Measurements from ENCODE around the gene MAGI3.
A peak's percentile ranks its signal among the peaks of the same experiment; 100 is the strongest.

MAGI3 gene

DNA sequence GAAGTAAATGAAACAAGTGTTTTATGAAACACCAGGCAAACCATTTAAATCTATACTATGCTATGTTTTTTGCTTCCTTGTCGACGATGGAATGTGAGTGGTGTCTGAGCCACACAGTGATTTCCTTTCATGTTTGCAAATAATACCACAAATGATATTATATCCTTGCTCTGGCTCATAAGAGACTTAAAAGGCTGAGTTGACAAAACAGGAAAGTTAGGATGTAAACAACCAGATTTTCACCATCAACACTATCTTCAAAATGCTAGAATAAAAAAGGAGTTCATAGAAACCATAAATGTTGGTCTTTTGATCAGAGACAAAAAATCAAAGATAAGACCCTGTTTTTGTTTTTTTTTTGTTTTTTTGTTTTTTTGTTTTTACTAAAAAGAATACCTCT, 17.8 kb upstream of the MAGI3 start:
- in situ Hi-C loops (cut with HindIII; ENCODE audit: low sequenced_read_pairs): no loop called here
- H3K4me3 ChIP-seq (ENCODE audit: low read depth, low read length): no peak overlapping the region
- TF ChIP-seq, protein P1, sequence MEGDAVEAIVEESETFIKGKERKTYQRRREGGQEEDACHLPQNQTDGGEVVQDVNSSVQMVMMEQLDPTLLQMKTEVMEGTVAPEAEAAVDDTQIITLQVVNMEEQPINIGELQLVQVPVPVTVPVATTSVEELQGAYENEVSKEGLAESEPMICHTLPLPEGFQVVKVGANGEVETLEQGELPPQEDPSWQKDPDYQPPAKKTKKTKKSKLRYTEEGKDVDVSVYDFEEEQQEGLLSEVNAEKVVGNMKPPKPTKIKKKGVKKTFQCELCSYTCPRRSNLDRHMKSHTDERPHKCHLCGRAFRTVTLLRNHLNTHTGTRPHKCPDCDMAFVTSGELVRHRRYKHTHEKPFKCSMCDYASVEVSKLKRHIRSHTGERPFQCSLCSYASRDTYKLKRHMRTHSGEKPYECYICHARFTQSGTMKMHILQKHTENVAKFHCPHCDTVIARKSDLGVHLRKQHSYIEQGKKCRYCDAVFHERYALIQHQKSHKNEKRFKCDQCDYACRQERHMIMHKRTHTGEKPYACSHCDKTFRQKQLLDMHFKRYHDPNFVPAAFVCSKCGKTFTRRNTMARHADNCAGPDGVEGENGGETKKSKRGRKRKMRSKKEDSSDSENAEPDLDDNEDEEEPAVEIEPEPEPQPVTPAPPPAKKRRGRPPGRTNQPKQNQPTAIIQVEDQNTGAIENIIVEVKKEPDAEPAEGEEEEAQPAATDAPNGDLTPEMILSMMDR (IDR thresholded peaks at IDR 0.05; ENCODE audit: low read depth, low read length): no peak
- no peak for DNase-seq (ENCODE audit: low read depth, low spot score)

DNA sequence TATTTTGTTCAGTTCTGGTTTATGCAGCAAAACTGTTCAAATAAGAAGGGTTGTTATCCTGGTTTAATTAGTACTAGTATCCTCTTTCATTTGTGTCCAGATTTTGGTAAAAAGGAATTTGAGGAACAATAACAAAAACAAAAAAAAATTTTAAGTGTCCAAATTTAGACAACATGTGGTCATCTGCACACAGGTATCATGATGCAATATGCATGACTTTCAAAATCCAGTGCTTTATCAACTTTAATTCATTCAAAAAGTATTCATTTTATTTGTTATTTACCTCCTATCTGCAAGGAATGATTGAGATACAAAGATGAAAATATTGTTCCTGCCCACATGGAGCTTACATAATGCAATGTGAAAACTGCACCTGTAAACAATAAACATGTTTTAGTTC, 16.7 kb upstream of the MAGI3 start:
- TF ChIP-seq, protein P1 (IDR thresholded peaks at IDR 0.05; ENCODE audit: low read depth, low read length): no peak
- H3K4me3 ChIP-seq (ENCODE audit: low read depth, low read length): no peak overlapping the region
- in situ Hi-C loops (cut with HindIII; ENCODE audit: low sequenced_read_pairs): no loop called here
- no peak for DNase-seq (ENCODE audit: low read depth, low spot score)

DNA sequence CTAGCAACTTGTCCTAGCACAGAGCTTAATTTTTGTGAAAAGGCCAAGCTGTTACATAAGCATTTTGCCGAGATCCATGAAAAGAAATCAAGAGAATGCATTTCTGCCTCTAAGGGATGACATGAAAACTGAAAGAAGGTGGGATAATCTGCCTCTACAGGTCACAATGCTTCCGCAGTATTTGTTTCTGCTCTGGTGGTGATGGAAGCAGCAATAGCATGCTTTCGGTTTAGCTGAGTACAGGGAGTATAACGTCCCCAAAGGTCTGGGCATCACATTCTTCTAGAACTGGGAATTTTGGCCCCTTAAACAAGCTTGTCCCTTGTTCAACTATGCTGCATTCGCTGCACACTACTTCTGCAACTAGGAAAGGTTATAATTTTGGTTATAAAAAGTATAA, 14.4 kb upstream of the MAGI3 start:
- no peak overlapping the region for H3K4me3 ChIP-seq (ENCODE audit: low read depth, low read length)
- TF ChIP-seq, protein P1 (IDR thresholded peaks at IDR 0.05; ENCODE audit: low read depth, low read length): no peak
- in situ Hi-C loops (cut with HindIII; ENCODE audit: low sequenced_read_pairs): no loop called here
- DNase-seq (ENCODE audit: low read depth, low spot score): no peak

DNA sequence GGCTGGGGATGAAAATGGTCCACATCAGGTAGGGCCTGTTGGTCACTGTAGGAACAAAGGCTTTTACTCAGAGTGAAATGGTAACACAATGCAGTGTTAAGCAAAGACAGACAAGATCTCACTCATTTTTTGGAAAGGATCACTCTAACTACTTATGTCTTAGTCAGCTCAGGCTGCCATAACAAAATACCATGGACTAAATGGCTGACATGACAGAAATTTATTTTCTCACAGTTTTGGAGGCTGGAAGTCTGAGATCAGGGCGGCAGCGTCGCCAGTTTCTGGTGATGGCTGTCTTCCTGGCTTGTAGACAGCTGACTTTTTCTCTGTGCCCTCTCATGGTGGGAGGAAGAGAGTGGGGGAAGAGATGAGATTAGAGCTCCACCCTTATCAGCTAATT, 10.2 kb upstream of the MAGI3 start:
- in situ Hi-C loops (cut with HindIII; ENCODE audit: low sequenced_read_pairs): no loop called here
- no peak for DNase-seq (ENCODE audit: low read depth, low spot score)
- no peak overlapping the region for H3K4me3 ChIP-seq (ENCODE audit: low read depth, low read length)
- TF ChIP-seq, protein P1 (IDR thresholded peaks at IDR 0.05; ENCODE audit: low read depth, low read length): no peak

DNA sequence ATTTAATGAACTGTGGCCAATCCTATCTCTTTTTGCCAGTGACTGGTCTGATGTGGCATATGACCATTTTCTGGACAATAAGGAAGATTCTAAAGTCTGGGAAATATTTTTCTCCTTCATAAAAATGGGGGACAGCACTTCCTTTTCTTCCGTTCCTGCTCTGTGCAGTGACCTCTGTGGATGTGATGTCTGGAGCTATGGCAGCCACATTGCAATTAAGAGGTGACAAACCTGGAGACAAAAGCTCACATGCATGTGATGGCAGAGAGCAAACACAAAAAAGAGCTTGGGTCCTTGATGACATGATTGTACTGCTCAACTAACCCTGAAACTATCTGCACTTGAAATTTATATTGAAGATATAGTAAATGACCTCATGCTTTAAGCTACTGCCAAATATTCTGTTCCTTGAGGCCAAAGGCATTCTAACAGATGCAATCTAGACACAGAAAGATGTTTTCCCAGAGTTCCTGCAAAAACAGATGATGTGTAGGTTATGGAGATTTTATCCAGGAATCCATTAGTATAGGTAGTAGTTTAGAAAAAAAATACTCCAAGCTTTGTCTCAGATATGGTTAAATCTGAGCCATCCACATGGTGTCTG, 2.2 kb upstream of the MAGI3 start:
- in situ Hi-C loops (cut with HindIII; ENCODE audit: low sequenced_read_pairs): no loop called here
- no peak for DNase-seq (ENCODE audit: low read depth, low spot score)
- H3K4me3 ChIP-seq (ENCODE audit: low read depth, low read length): no peak overlapping the region
- TF ChIP-seq, protein P1 (IDR thresholded peaks at IDR 0.05; ENCODE audit: low read depth, low read length): no peak

DNA sequence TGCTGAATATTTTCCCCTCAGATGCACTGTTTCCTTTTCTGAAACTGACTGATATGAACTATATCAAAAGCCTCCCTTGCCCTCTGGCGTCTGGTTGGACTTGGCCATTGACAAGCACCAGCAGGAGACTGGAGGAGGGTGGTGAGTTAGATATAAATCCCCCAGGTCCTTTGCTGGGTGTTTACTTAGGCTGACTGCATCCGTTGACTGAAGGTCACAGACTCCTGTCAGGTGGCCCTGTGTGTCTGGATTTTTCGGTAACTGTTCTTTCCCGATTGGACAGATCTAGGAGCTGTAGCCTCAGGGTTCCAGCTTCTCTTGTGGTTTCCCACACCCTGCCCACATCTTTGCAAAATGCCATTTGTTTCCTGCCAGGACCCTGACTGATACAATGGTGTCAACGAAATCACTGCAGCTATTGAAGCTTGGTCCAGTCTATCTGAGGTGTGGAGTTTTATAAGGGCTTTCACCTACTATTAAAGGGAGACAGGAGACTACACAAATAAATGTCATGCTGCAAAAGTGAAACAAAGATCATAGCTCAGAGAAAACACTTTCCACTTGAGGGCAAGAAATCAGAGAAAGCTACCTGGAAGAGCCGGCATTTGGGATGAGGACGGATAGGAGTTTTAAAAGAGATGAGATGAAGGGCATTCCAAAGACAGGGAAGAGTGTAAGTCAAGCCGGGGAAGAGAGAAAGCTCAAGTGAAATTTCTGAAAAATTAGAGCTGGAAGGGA, 1.5 kb upstream of the MAGI3 start:
- TF ChIP-seq, protein P1 (IDR thresholded peaks at IDR 0.05; ENCODE audit: low read depth, low read length): no peak
- in situ Hi-C loops (cut with HindIII; ENCODE audit: low sequenced_read_pairs): no loop called here
- DNase-seq (ENCODE audit: low read depth, low spot score): no peak
- peak overlapping the region; percentile 64 for H3K4me3 ChIP-seq (ENCODE audit: low read depth, low read length)
